Prostate gland (tissue), 2 donors: ENCODE results near the gene UBE2J2. TPM values are rescaled to one million over a fixed set of nuclear protein-coding genes. Genes with fewer than 3 reads are reported as not detected.
A peak's percentile ranks its signal among the peaks of the same experiment; 100 is the strongest.

ENCODE experiments used
- DNase-seq: peaks from one replicate; pipeline ENCODE4 v3.0.0-alpha.2; 2019; ENCODE audit warnings: low spot score
- H3K27ac ChIP-seq, 2 donors: fragments of 200-600 bp; sonication (generic); 2 replicates each; pipeline ENCODE4 v1.5.1; 2017 to 2019
- H3K27me3 ChIP-seq: fragments of 200-600 bp; sonication (generic); replicated peaks from 2 replicates; pipeline ENCODE4 v1.5.1; 2019; ENCODE audit not compliant: insufficient read depth
- H3K36me3 ChIP-seq, 2 donors: fragments of 200-600 bp; sonication (generic); 1 replicate in 1 of 2; 2 replicates in 1 of 2; pipeline versions ENCODE4 v1.5.1 to v1.8.1; 2017 to 2019
- H3K4me1 ChIP-seq: fragments of 200-600 bp; sonication (generic); replicated peaks from 2 replicates; pipeline ENCODE4 v1.5.1; 2019
- H3K4me3 ChIP-seq, 2 donors: fragments of 200-600 bp; sonication (generic); 2 replicates each; pipeline ENCODE4 v1.5.1; 2017 to 2019
- H3K9me3 ChIP-seq: fragments of 200-600 bp; sonication (generic); 2 replicates; pipeline ENCODE4 v1.5.1; 2017
- POLR2A ChIP-seq: fragments of 450-650 bp; IDR thresholded peaks from one replicate; pipeline ENCODE4 v1.6.1; 2016; ENCODE audit warnings: antibody characterized with exemption, mild to moderate bottlenecking
- POLR2AphosphoS5 ChIP-seq: sonication (generic); formaldehyde crosslinking; IDR thresholded peaks from one replicate; pipeline ENCODE4 v1.6.1; 2017; ENCODE audit warnings: antibody characterized with exemption
- WGBS: methylation state at CpG from one replicate; pipeline ENCODE4 v1.1.5; 2018; 5-methylcytosine and 5-hydroxymethylcytosine counted together
- intact Hi-C: fragments of 100-400 bp; cut with DNase I; formaldehyde crosslinking; loops from one replicate; pipeline ENCODE4 v1.14.2; 2022
- total RNA-seq, 2 donors: library from RNA; depleted of rRNA; stranded (reverse); fragments of >200 nt; gene quantifications; one replicate each; pipeline ENCODE4 v1.1.0, GENCODE V29; 2016
- TF ChIP-seq, protein P1 (sequence below), 4 experiments: fragments of 200-600 bp in 2 of 4; fragments of 450-650 bp in 2 of 4; sonication (generic) in 2 of 4; IDR thresholded peaks; 1 replicate in 3 of 4; 2 replicates in 1 of 4; pipeline ENCODE4 v1.5.1; 2016 to 2019; ENCODE audit warnings: antibody characterized with exemption in 4 of 4, mild to moderate bottlenecking in 2 of 4, moderate library complexity in 2 of 4

UBE2J2 gene
- total RNA-seq, 2 donors from 2014 or later: 56.0 to 79.4 TPM

DNA sequence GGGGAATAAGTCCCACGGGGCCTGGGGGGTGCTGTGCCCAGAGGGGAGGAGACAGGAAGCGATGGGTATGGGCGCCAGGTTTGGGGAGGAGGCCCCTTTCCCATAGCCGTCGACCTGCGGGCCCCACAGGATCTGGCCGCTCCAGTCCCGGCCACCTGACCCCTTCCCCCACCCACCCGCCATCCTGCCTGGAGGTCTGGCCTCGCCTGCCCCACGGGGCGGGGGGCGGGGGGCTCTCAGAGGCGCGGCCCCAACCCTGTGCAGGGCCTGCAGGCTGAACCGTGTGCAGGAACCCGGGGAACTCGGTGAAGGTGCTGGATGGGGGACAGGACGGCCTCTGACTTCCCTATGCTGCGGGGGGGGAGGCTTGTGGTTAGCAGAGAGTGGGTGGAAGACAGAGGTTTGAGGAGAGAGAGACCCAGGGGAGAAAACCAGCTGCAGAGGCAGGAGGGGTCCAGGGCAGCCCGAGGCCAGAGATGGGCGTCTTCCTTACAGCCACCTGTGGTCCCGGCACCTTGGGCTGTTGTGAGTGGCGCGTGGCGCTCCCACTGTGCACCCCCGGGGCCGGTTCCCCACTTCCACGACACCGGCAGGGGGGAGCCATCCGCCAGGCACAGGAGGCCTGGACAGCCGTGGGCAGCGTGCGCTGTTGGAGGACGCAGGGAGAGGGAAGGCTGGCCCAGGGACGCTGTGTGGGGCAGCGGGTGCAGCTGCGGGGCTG lies 64.8 kb downstream of the UBE2J2 start:
- intact Hi-C loops: no loop called here
- Histone ChIP-seq H3K9me3 (no peaks in the 10 kb centered on the region), H3K4me1 (peaks cover 4% of the 10 kb centered on the region), H3K27me3 (no peaks in the 10 kb centered on the region), H3K4me3 (no peak overlapping the region), H3K27ac (no peak overlapping the region), H3K36me3 (no peaks in the 10 kb centered on the region)
- DNase-seq: no peak
- TF ChIP-seq, protein P1, sequence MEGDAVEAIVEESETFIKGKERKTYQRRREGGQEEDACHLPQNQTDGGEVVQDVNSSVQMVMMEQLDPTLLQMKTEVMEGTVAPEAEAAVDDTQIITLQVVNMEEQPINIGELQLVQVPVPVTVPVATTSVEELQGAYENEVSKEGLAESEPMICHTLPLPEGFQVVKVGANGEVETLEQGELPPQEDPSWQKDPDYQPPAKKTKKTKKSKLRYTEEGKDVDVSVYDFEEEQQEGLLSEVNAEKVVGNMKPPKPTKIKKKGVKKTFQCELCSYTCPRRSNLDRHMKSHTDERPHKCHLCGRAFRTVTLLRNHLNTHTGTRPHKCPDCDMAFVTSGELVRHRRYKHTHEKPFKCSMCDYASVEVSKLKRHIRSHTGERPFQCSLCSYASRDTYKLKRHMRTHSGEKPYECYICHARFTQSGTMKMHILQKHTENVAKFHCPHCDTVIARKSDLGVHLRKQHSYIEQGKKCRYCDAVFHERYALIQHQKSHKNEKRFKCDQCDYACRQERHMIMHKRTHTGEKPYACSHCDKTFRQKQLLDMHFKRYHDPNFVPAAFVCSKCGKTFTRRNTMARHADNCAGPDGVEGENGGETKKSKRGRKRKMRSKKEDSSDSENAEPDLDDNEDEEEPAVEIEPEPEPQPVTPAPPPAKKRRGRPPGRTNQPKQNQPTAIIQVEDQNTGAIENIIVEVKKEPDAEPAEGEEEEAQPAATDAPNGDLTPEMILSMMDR (IDR thresholded peaks at IDR 0.05): no peak
- TF ChIP-seq POLR2AphosphoS5 (no peak), POLR2A (no peak)
- WGBS: 52% methylated on average over 34 of the region's 38 CpGs

DNA sequence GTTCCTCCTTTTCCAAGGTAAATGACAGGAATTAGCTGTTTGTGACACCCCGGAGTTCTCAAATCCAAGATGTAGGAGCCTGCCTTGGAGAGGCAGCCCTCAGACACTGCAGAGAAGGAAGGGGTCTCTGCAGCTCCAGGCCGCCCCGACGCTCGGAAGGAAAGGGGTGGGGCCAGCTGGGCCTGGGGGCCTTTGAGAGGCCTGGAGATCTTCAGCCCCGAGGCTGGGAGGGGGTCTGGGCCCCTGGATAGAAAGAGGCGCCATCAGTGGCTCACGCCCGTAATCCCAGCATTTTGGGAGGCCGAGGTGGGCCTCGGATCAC lies 66.1 kb downstream of the UBE2J2 start:
- H3K27me3 ChIP-seq: no peaks in the 10 kb centered on the region
- 61% methylated on average over 11 of the region's 11 CpGs for WGBS
- no peaks in the 10 kb centered on the region for H3K9me3 ChIP-seq
- no peak for DNase-seq
- TF ChIP-seq POLR2A (no peak), POLR2AphosphoS5 (no peak)
- TF ChIP-seq, protein P1 (IDR thresholded peaks at IDR 0.05): no peak
- H3K4me3 ChIP-seq: no peak overlapping the region
- intact Hi-C loops: no loop called here
- no peak overlapping the region for H3K27ac ChIP-seq
- peaks cover 4% of the 10 kb centered on the region for H3K4me1 ChIP-seq
- H3K36me3 ChIP-seq: no peaks in the 10 kb centered on the region

DNA sequence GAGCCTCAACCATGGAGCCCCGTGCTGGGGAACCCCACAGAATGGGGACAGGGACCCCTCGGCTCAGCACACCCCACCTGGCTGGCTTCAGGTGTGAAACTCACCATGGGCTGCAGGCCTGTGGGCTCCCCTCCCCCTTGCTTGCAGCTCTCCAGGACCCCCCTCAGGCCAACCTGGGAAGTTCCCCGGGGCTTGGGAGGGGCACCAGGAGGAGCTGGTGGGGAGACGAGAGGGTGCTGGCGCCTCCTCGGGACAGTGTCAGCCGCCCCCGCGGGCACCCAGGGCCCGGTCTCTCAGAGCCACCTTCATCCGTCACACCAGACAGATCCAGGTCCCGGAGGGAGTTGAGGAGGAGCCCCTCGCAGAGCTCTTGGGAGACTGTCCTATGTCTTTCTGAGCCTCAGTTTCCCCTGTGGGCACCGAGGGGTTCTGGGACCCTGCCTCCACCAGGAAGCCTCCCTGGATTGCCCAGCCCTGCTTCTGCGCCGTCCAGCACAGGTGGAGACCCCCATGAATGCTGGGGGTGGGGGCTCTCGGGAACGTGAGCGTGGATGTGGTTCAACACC lies 66.6 kb downstream of the UBE2J2 start:
- no peak overlapping the region for H3K4me3 ChIP-seq
- H3K27ac ChIP-seq: no peak overlapping the region
- no peak for DNase-seq
- WGBS: 52% methylated on average over 18 of the region's 19 CpGs
- H3K27me3 ChIP-seq: no peaks in the 10 kb centered on the region
- H3K4me1 ChIP-seq: peaks cover 4% of the 10 kb centered on the region
- TF ChIP-seq, protein P1 (IDR thresholded peaks at IDR 0.05): no peak
- TF ChIP-seq POLR2A (no peak), POLR2AphosphoS5 (no peak)
- intact Hi-C loops: no loop called here
- H3K9me3 ChIP-seq: no peaks in the 10 kb centered on the region
- H3K36me3 ChIP-seq: no peaks in the 10 kb centered on the region

DNA sequence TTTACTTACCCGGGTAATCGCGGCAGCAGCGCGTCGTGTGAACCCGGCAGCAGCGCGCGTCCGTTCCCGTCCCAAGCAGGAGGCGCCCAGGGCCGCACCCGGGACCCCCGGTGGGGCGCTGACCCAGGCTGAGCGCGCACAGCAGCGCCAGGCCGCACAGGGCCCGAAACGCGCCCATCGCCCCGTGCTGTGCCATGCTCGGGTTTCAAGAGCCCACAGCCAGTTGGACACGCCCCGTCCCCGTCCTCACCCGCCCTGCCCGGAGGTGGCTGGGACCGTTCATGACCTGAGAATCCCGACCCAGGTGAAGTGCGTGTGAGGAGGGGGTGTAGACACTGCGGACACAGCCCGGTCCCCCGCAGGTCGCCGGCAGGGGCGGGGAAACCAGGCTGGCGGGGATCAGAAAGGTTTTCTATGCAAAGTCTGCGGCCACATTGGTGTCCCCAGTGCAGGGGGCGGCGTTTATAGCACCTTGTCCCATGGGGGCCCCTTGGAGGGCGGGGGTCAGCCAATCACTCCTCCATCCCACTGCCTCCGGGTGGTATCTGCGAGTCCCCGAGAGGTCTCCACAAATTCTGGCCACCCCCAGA lies 67.2 kb downstream of the UBE2J2 start, which contains the start of gene TNFRSF18:
Gene TNFRSF18, minus strand, starts transcription at position 217 of the 590 bp plus-strand sequence. Its CDS starts 21 bp downstream, at position 196.
- DNase-seq: peak; percentile 43
- 6% methylated on average over 49 of the region's 49 CpGs for WGBS

More for the DNA sequence above, 67.2 kb downstream of the UBE2J2 start, which contains the start of gene TNFRSF18:
- Histone ChIP-seq H3K27ac (no peak within 1 kb of the TSS), H3K27me3 (no peaks in the 10 kb centered on the region), H3K36me3 (no peaks in the 10 kb centered on the region), H3K9me3 (no peaks in the 10 kb centered on the region), H3K4me3 (peak within 1 kb of the TSS; percentile 5 to 23), H3K4me1 (peaks cover 4% of the 10 kb centered on the region)
- TF ChIP-seq, protein P1 (IDR thresholded peaks at IDR 0.05): no peak
- TF ChIP-seq POLR2A: peak; percentile 32
- intact Hi-C loops: no loop called here
